ENCODE data around the gene NUCKS1.

The NUCKS1 gene

GRCh38 chr1:205699416-205699815 lies 50.6 kb downstream of the NUCKS1 start:
- DNase-seq (ENCODE audit: low read depth): no peak

- no peak for DNase-seq (ENCODE audit: low read depth)
Measured at GRCh38 chr1:205698921-205699320, 51.1 kb downstream of the NUCKS1 start.

- no peak for DNase-seq (ENCODE audit: low read depth)
Measured at GRCh38 chr1:205693421-205693991, 56.5 kb downstream of the NUCKS1 start.

GRCh38 chr1:205692423-205692822 lies 57.6 kb downstream of the NUCKS1 start:
- DNase-seq (ENCODE audit: low read depth): no peak

- no peak for DNase-seq (ENCODE audit: low read depth)
Measured at GRCh38 chr1:205690122-205690756, 59.7 kb downstream of the NUCKS1 start.

- no peak for DNase-seq (ENCODE audit: low read depth)
Measured at GRCh38 chr1:205689479-205689878, 60.5 kb downstream of the NUCKS1 start.

- DNase-seq (ENCODE audit: low read depth): no peak
Measured at GRCh38 chr1:205688171-205689080, 61.6 kb downstream of the NUCKS1 start.

GRCh38 chr1:205687242-205687641 lies 62.7 kb downstream of the NUCKS1 start:
- no peak for DNase-seq (ENCODE audit: low read depth)

GRCh38 chr1:205681364-205681763 lies 68.6 kb downstream of the NUCKS1 start:
- DNase-seq (ENCODE audit: low read depth): no peak

- peak; percentile 23 for DNase-seq (ENCODE audit: low read depth)
Measured at GRCh38 chr1:205680073-205680851, 69.7 kb downstream of the NUCKS1 start, which contains the start of gene SLC45A3. TSS of gene SLC45A3 (minus strand) at chr1:205680509. CDS start at chr1:205664656, 15,853 bp downstream.

GRCh38 chr1:205678286-205679111 lies 71.5 kb downstream of the NUCKS1 start:
- DNase-seq (ENCODE audit: low read depth): no peak

GRCh38 chr1:205677167-205677566 lies 72.8 kb downstream of the NUCKS1 start:
- DNase-seq (ENCODE audit: low read depth): no peak

- DNase-seq (ENCODE audit: low read depth): no peak
Measured at GRCh38 chr1:205676597-205676996, 73.4 kb downstream of the NUCKS1 start.

GRCh38 chr1:205676002-205676401 lies 74.0 kb downstream of the NUCKS1 start:
- DNase-seq (ENCODE audit: low read depth): no peak

- no peak for DNase-seq (ENCODE audit: low read depth)
Measured at GRCh38 chr1:205675247-205675646, 74.7 kb downstream of the NUCKS1 start.

- DNase-seq (ENCODE audit: low read depth): no peak
Measured at GRCh38 chr1:205672970-205673369, 77.0 kb downstream of the NUCKS1 start.

- DNase-seq (ENCODE audit: low read depth): no peak
Measured at GRCh38 chr1:205672395-205672889, 77.5 kb downstream of the NUCKS1 start.

GRCh38 chr1:205670611-205671430 lies 79.2 kb downstream of the NUCKS1 start:
- DNase-seq (ENCODE audit: low read depth): no peak

GRCh38 chr1:205670150-205670446 lies 79.9 kb downstream of the NUCKS1 start:
- DNase-seq (ENCODE audit: low read depth): no peak

Data from activated T-cell treated with anti-CD3 and anti-CD28 coated beads for 24 hours (primary cell).